SK-N-SH treated with all-trans-retinoic acid at 6 μM for 48 hours (cell line): ENCODE results near the gene SEC14L2.

Source experiments
- GLIS3 ChIP-seq: fragments of 250-450 bp; sonication (Bioruptor Pico); IDR thresholded peaks from 2 replicates; pipeline ENCODE4 v1.5.0; 2020; ENCODE audit warnings: mild to moderate bottlenecking, moderate library complexity
- ZNF565 ChIP-seq: fragments of 450-650 bp; formaldehyde crosslinking; conservative IDR thresholded peaks from 2 replicates; pipeline ENCODE4 v1.5.0; 2020; ENCODE audit warnings: low read depth, mild to moderate bottlenecking, moderate library complexity
- ZNF8 ChIP-seq: fragments of 450-650 bp; formaldehyde crosslinking; IDR thresholded peaks from 2 replicates; pipeline ENCODE4 v1.5.0; 2020; ENCODE audit warnings: mild to moderate bottlenecking, moderate library complexity

GRCh38 chr22:30422481-30423300, 25.9 kb downstream of the SEC14L2 start:
- no peak for TF ChIP-seq ZNF565
- no peak for TF ChIP-seq ZNF8 (CRISPR knock-in tag)
- no peak for TF ChIP-seq GLIS3 (CRISPR knock-in tag)
